ENCODE results near the gene IFI35.
A peak's percentile ranks its signal among the peaks of the same experiment; 100 is the strongest.
"Not testable (repeated sequence)": the region's sequence is repeated elsewhere in the genome, so short reads cannot be mapped to it uniquely, and the experiment has no call there.

IFI35 gene

GRCh38 chr17:42997390-42997983 lies 9.1 kb upstream of the IFI35 start:
- peak overlapping the region; percentile 91 for H3K27ac ChIP-seq

GRCh38 chr17:42997984-42998938 lies 8.3 kb upstream of the IFI35 start, which contains the start of gene RPL27:
TSS of gene RPL27 (plus strand) at chr17:42998419. CDS start at chr17:42998751, 332 bp downstream.
- DNase-seq (ENCODE audit: low read depth, low spot score): peak; percentile 100
- H3K27ac ChIP-seq: peak within 1 kb of the TSS; percentile 91

More at GRCh38 chr17:42997390-42997983, 9.1 kb upstream of the IFI35 start:
- DNase-seq (ENCODE audit: low read depth, low spot score): no peak

- H3K27ac ChIP-seq: peak overlapping the region; percentile 91
Measured at GRCh38 chr17:42999003-42999525, 7.5 kb upstream of the IFI35 start.

DNA sequence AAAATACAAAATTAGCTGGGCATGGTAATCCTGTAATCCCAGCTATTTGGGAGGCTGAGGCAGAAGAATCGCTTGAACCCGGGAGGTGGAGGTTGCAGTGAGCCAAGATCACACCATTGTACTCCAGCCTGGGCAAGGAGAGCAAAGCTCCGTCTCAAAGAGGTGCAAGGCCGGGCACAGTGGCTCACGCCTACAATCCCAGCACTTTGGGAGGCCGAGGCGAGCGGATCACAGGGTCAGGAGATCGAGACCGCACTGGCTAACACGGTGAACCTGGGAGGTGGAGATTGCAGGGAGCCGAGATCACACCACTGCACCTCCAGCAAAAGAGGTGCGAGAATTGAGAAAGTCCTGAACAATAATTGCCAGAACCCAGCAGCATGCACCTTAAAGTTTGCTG lies 5.7 kb upstream of the IFI35 start:
- H3K27ac ChIP-seq: peak overlapping the region; percentile 91
- DNase-seq (ENCODE audit: low read depth, low spot score): not testable (repeated sequence)

More at GRCh38 chr17:42999003-42999525, 7.5 kb upstream of the IFI35 start:
- no peak for DNase-seq (ENCODE audit: low read depth, low spot score)

DNA sequence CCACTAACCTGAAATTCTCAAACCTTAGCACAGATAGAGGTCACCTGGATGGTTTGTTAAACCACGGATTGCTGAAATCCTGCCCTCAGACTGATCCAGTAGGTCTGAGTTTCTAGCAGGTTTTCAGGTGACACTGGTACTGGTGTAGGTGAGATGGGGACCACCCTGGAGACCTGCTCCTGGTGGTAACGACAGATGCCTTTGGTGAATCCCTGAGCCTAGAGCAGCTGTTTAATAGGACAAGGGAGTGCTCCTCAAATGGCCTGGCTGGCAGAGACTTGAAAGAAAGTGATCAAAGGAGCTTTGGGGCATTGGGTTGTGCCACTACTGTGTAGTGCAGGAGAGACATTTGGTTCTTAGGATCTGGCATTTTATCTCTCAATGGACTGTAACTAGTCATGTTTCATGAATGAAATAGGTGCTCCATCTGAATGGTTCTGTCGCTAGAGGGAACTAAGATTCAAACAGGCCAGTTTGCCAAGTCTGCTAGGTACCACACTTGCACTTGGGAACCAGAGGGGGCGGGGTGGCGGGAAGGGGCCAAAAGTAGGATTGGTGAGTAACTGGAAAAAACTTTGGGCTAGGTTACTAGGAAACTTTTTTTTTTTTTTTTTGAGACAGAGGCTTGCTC lies 2.9 kb upstream of the IFI35 start:
- no peak for DNase-seq (ENCODE audit: low read depth, low spot score)
- H3K27ac ChIP-seq: peak overlapping the region; percentile 91

GRCh38 chr17:43010667-43011308 lies 4.2 kb downstream of the IFI35 start:
- no peak for DNase-seq (ENCODE audit: low read depth, low spot score)
- no peak overlapping the region for H3K27ac ChIP-seq

- no peak for DNase-seq (ENCODE audit: low read depth, low spot score)
- no peak overlapping the region for H3K27ac ChIP-seq
Measured at GRCh38 chr17:43011728-43012472, 5.3 kb downstream of the IFI35 start.

DNA sequence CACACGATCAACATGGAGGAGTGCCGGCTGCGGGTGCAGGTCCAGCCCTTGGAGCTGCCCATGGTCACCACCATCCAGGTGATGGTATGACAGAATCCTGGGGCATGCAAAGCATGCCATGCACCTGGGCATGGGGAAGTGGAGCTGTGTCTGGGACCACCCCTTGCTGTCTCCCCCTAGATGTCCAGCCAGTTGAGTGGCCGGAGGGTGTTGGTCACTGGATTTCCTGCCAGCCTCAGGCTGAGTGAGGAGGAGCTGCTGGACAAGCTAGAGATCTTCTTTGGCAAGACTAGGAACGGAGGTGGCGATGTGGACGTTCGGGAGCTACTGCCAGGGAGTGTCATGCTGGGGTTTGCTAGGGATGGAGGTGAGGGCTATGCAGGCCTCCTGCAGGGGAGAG lies 6.7 kb downstream of the IFI35 start:
- DNase-seq (ENCODE audit: low read depth, low spot score): no peak
- H3K27ac ChIP-seq: no peak overlapping the region

- H3K27ac ChIP-seq: no peak overlapping the region
- no peak for DNase-seq (ENCODE audit: low read depth, low spot score)
Measured at GRCh38 chr17:43014020-43014648, 7.5 kb downstream of the IFI35 start.

DNA sequence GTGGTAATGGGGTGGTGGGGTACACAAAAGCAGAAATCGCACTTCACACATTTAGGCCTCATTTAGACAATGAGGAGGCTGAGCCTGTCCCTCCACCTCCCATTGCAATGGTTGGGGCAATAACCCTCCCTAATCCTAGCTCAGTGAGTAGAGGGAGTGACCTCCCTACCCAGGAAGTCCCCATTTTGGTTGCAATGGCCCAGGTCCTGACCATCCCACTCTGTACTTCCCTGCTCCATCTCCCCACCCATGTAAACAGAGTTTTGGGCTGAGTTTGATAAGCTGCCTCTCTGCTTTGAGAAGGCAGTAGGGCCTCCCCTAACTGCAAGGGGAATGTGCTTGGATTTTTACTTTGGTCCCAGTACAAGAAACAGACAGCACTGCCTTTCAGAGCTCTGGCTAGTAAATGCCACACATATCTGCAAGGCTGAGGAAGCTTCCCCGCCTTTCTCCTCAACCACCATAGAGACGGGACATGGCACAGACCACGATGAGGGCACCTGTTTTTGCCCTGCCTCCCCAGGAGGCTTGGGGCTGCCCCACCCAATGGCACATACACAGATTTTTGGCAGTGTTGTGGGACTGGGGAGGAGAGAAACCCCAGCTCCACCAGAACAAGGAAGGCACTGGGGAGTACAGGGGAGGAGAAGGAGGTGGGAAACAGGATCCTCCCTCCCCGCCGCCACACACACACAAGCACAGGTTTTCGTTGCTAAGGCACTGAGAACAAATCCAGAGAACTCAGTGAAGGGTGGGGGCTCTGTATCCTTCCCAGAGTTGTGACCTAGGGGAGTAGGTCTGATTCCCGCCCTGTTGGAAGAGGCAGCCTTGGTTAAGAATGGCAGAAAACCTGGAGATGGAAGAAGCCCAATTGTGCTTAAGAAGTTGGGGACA lies 8.3 kb downstream of the IFI35 start:
- no peak for DNase-seq (ENCODE audit: low read depth, low spot score)
- no peak overlapping the region for H3K27ac ChIP-seq

DNA sequence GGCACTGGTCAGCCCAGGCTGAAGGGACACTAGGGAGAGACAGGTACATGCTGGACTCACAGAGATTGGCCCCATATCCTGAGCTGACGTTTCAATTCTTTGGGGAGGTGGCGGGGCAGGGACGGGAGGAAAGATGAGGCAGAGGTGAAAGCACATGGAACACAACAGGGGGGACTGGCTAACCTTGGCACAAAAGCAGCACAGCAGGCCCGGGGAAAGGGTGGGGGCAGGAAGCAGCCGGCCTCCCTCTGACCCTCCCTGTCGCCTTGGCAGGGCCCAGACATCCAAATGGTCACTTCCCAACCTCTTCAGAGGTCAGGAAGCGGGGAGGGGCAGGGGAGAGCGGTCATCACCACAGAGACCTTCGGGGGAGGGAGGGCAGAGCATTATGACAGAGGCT lies 9.0 kb downstream of the IFI35 start:
- DNase-seq (ENCODE audit: low read depth, low spot score): no peak
- H3K27ac ChIP-seq: no peak overlapping the region

DNA sequence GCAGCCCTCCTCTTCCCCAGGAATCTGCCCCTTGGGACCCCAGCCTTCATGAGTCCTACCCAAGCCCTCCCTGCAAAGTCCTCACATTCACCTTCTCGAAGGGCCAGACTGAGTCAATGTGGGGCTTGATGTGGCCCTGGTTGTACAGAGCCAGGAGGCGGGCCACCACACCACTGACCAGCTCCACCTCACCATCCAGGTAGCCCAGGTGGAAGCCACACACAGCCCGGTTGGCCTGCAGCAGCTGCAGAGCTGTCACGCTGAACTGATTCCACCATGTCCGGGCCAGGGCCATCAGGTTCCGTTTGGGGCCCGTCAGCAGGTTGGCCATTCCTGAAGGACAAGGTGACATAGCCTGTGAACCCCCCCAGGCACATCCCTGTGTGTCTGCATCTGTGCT lies 9.6 kb downstream of the IFI35 start:
- DNase-seq (ENCODE audit: low read depth, low spot score): no peak
- H3K27ac ChIP-seq: no peak overlapping the region

DNA sequence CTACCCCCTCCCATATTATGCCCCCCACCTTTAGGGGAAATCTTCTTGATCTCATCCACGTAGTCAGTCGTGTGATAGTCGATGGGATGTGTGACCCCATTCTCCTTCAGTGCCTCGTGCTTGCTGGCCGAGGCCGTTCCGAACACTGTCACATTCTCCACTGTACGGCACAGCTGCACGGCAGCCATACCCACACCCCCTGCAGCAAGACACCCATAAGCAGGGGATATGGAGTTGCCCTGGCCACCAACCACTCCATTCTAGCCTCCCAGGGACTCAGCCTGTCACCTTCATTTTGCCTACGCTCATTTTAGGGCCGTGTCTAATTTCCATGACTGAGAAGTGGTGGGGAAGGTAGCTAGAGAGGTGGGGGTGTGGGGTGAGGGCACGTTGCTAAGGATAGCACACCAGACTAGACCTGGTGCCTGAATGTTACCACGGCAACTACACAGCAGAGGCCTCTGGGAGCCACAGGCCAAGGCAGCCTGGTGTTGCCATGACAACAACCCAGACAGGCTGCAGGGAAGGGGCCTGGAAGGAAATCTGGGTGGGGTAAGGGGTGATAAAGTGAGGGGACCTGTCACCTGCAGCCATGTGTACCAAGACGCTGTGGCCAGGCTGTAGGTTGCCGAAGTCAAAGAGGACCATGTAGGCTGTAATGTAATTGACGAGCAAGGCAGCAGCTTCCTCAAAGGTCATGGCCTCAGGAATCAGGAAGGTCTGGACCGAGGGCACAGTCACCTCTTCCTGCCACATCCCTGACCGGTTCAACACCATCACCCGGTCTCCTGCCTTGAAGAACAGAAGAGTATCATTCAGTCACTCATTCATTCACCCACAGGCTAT lies 11.6 kb downstream of the IFI35 start:
- DNase-seq (ENCODE audit: low read depth, low spot score): no peak
- no peak overlapping the region for H3K27ac ChIP-seq

GRCh38 chr17:43018932-43019331 lies 12.3 kb downstream of the IFI35 start:
- DNase-seq (ENCODE audit: low read depth, low spot score): no peak
- H3K27ac ChIP-seq: no peak overlapping the region

DNA sequence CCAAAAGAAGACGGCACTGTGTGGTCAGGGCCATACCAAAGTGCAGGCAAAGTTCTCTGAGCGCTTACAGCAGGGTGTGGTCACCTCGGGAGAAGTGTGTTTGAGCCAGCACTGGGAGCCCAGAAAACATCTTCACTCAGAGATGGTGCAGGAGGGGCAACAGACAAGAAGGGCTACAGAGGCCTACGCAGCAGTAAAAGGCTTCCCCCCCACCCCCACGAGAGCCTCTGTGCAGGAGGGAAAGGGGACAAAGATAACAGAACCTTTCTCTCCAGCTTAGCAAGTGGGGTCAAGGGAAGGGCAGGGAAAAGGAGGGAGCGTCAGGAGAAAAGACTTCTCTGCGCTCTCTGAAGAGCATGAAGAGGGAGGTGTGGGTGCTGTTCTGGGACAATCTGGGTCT lies 12.8 kb downstream of the IFI35 start:
- no peak overlapping the region for H3K27ac ChIP-seq
- no peak for DNase-seq (ENCODE audit: low read depth, low spot score)

DNA sequence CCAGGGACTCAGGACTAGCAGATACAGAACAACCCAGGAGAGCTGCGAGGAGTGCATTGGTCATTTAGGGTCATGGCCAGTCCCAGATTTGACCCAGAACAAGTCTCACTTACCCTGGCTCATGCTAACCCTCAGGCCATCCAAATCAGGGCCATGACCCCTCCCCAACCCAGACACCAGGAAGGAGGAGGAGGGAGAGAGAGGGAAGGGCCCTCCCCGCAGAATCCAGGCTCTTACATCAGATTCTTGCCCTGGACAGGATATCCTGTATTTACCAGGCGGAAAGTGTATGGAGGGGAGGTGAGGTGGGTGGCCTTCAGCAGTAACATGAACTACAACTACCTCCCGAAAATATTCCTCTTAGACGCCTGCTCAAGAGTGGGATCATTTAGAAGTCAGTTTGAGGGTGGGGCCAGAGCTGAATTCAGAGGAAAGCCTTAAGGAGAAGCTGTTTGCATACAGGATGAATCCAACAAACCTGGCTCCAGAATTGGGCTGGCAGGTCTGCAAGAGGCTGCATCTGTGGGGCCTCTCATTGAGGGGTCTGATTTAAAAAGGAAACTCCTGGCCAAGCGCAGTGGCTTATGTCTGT lies 13.5 kb downstream of the IFI35 start:
- DNase-seq (ENCODE audit: low read depth, low spot score): no peak
- H3K27ac ChIP-seq: no peak overlapping the region
